NCI-H748 (cell line): ENCODE measurements around the gene NPLOC4.

ENCODE experiments used
- DNase-seq: peaks from one replicate; lab custom pipeline; 2025; ENCODE audit not compliant: unreplicated experiment; lab: John Stamatoyannopoulos, UW

Gene NPLOC4

GRCh38 chr17:81568416-81568815, 68.5 kb downstream of the NPLOC4 start:
- DNase-seq, result no peak

- DNase-seq, result no peak
These were observed 69.7 kb downstream of the NPLOC4 start for GRCh38 chr17:81567191-81567590.

DNA sequence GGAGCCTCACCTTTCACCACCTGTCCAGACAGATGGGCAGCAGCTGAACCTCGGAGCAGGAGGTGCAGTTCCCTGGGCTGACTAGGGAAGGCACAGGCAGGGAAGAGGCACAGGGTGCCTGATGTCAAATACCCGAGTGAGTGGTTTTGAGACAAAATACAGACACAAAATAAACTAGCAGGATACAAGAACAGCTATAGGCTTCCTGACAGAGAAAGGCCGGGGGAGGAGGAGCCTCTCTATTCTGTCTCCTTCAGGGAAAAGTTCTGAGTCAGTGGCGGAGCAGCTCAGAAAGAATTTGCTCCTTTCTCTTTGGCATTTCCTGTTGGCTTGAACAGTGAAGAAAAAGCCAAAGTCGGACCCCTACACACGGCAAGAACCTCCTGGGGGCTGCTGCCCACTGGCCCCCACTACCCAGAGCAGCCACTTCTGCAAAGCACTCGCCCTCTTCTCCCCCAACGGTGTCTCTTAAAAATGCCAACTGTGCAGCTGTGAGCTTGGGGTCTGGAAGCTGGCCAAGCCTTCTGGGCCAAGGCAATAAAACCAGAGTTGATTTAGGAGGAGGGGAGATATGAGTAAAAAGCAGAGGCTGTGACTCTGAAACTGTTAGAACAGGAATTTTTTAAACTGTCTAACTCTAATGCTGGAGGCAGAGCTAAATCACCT, 70.3 kb downstream of the NPLOC4 start:
- DNase-seq, result no peak

DNA sequence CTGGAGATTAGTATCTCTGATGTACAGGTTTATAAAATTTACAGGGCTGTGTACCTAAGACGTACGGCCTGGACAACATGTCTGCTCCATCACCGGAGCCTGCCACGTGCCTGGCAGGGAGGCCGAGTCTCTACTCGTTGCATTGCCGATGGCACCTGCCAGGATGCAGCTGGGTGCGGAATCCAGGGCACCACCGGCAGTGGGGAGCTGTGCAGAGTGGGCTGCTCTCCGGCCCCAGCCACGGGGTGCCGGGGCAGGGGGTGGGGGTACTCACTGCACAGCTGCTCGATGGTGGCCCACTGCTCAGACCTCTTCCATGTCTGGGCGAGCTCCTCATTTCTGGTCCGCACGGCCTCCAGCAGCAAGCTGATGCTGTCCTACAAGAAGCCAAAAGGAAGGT, 71.7 kb downstream of the NPLOC4 start:
- DNase-seq, result no peak

DNA sequence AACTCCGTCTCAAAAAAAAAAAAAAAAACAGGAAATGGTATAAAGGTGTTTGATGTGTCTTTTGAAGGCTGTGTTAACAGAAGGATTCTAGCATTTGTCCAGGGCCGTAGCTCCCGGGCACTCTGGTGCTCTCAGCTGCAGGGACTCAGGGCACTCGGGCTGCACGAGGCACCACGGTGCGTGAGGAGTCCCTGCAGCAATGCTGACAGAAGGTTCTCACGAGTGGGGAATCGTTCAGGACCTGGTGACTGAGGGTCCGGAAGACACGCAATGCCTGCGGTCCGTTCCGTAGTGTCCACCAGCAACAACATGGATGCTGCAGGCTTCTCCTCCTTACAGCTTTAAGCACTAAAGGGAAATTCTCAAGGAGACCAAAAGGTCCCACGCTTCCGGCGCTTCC, 72.1 kb downstream of the NPLOC4 start:
- no peak for DNase-seq

- DNase-seq, result no peak
These were observed 72.9 kb downstream of the NPLOC4 start for GRCh38 chr17:81563861-81564586.

- no peak for DNase-seq
These were observed 75.4 kb downstream of the NPLOC4 start for GRCh38 chr17:81561494-81561885.

- no peak for DNase-seq
These were observed 77.7 kb downstream of the NPLOC4 start for GRCh38 chr17:81558941-81559806.

- no peak for DNase-seq
These were observed 78.8 kb downstream of the NPLOC4 start for GRCh38 chr17:81558115-81558468.

DNA sequence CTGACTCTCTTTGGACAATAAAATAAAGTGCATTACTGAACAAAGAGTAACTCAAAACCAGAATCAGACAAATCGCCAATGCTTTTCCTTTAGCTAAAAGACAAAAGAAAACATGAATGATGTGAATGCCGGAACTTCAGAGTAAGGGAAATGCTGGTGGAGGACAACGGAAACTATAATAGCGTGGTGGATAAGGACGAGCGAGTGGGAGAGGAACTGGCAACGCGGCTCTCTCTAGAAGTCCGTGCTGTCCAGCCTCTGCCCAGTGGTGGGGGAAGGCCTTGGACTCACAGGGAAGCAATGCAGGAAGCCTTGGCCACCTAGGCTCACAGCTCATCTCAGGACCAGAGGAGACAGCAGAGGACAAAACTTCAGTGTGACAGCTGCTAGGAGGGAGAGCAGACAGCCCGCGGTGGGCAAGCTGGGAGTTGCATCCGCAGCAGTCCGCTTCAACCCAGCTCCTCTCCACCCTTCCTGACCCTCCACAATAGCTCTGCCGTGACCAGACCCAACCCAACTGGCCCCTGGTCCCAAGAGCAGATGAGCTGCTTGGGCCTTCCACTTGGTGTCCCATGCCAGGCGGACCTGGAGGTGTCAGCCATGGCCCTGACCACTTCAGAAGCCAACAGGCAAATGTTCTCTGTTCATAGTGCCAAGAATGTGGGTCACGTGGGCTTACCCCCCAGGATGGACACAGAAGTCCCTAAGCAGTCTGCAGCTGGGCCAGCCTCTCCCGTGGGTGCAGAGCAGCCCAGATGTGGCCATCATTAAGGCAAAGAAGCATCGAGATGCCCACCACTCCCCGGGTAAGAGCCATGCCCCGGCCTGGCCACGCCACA, 79.4 kb downstream of the NPLOC4 start:
- no peak for DNase-seq

DNA sequence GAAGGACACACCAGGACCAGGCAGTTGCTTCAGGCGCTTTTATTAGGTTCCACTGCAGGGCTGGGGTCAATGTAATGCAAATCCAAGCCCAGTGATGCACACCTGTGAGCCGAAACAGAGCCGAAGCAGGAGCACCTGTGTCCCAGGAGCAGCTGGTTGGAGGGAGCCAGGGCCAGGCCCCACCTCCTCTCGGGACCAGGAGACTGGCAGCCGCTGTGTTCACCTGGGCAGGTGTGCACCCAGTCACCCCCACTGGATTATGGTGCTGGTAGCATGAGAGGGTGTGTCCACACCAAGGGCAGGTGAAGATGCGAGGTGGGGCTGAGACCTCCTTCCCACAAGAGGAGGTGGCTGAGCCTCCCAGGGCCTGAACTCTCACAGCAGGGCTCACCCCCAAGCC, 80.0 kb downstream of the NPLOC4 start:
- no peak for DNase-seq

- DNase-seq, result no peak
These were observed 80.7 kb downstream of the NPLOC4 start for GRCh38 chr17:81556175-81556691.

DNA sequence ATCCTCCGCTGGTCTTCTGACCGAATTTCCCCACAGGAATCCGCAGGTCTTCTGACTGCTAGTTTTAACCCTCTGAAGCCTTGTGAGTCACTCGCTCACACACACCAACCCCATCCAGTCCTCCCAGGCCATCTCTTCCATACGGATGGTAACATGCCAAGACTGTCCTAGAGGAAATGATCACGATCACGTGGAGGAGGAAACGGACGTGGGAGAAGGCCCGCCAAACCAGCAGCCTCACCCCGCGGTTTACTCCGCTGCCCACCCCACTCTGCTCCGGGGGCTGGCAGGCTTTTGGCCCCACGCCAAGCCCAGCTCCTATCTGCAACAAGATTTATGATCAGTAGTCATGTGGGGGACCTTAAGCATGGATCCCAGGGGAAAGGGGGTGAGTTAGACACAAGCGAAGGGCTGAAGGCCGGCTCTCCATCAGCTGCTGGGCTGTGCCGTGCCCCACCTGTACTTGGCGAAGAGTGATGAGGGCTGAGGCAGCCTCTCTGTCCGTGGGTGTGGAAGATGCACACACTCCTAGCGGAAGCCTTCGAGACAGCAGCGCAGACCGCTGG, 83.2 kb downstream of the NPLOC4 start:
- peak; percentile 73 for DNase-seq

DNA sequence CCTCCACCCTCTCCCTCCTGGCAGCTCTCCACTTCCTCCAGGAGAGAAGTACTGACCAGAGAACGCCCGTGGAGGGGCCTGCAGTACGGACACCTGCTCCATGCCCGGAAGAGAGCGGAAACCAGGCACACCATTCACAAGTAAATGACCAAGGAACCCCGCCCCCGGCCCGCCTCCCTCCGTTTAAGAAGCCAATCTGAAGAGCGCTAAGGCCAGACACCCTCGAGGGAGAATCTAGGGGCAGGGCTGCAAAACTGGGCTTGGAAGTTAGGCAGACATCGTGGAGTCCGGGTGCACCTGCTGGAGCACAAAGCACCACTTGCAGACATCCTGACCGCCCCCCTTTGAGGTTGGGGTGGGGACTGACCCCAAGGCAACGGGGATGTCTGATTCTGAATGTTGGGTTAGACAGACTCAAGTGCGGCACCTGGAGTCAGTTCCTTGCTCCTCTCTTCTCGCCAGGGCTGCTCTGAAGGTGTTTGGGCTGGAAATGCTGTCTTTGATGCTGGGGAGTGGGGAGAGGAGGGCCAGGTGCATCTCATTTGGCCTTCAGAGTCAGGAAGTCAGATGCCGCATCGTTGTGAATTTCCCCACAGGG, 83.8 kb downstream of the NPLOC4 start:
- peak; percentile 95 for DNase-seq

GRCh38 chr17:81552244-81553017, 84.5 kb downstream of the NPLOC4 start, which contains the start of gene FAAP100:
Gene FAAP100, minus strand, starts transcription at chr17:81552353. Its CDS starts 23 bp downstream, at chr17:81552330.
- peak; percentile 88 for DNase-seq

- peak; percentile 63 for DNase-seq
These were observed 85.3 kb downstream of the NPLOC4 start for GRCh38 chr17:81551458-81552243.

GRCh38 chr17:81550830-81551457, 86.0 kb downstream of the NPLOC4 start:
- no peak for DNase-seq

GRCh38 chr17:81550285-81550684, 86.6 kb downstream of the NPLOC4 start:
- no peak for DNase-seq
